HG03159 (cell line): ENCODE measurements around the gene IFT25.

Experiments
- ATAC-seq: cut with Tn5 transposase; IDR thresholded peaks from one replicate; pipeline ENCODE4 v1.9.1; 2021; ENCODE audit warnings: mild to moderate bottlenecking, moderate library complexity; ENCODE audit not compliant: unreplicated experiment

Gene IFT25

DNA sequence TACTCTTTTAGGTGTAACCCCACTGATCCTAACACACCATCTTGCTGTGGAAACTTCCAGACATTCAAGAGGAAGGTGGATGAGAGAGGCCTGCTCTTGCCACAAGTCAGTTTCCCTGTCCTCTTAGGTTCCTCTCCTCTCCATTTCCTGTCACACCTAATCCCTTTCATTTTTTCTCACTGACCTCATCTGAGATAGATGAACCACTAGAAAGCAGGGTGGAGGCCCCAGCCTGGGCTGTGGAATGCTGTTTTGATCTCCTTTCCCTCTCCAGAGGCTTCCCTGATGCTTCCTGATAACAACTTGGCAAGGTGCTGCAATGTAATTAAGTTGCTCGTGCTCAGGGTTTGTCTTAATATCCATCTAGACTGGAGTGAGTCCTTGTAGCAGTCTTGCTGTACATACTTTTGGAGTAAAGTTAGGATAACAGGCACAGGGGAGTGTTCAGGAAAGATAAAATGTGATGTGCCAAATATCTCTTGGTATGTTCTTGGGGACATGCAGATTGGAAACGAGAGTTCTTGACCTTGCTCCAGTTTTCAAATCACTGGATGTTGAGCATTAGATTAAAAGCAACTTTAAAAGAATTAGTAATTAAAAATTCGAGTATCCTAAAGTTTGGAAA is 11.8 kb upstream of the IFT25 start:
- no peak for ATAC-seq

- ATAC-seq: no peak
Measured at GRCh38 chr1:53956308-53957168, 11.0 kb upstream of the IFT25 start.

GRCh38 chr1:53954128-53954527 is 8.6 kb upstream of the IFT25 start:
- ATAC-seq: no peak

DNA sequence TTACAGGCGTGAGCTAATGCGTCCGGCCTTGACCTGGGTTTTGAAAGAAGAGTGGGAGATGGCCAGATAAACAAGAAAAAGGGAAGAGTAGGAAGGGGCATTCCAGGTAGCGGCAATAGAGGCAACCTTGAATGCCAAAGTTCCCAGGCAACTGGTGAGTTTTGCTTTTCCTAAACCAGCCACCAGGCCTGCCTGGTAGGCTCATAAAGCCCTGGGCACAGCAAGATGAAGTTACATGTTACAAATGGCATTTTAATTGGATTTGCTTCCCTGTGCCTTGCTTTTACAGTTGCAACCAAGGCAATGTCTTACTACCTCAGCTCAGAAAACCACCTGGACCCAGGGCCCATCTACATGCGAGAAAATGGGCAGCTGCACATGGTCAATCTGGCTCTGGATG is 6.2 kb upstream of the IFT25 start:
- no peak for ATAC-seq

DNA sequence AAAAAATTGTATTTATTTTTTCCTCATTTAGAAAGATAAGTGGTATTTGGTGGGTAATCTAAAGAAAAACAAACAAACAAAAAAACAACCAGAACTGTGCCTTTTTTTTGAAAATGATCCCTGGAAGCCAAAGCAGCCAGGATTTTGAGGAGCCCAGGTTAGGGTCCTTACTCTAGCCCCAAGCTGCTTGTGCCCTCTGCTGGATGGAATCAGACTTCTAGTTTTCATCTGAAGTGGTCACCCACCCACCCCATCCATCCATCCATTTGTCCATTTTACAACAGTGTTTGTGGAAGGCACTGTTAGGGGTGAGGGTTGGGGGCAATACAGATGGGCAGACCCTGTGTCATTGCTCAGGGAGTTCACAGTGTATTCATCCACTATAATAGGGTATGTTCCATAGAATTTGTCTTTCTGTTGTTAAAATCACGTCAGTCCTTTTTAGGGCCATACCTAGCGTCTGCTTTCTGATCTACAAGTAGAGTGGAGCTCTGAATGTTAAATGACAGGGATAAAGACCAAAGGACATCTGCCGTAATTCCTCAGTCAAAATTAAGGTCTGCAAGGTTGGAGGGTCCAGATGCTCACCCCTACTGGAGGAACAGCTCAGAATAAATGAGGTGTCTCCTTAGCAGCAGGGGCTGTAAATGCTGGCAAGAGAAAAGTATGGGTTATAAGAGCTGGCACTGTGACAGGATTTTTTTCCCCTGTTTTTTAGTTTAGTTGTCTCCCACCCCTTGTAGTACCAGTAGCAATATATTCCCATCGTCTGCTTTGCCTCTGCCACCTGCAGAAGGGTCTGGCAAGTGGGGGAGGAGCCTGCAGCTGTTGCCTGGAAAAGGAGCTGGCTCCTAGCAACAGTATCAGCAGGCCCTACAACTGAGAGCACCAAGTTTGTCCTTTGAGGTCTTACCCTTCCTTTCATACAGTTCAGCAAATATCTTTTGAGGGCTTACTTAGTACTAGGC is 3.8 kb upstream of the IFT25 start:
- no peak for ATAC-seq

DNA sequence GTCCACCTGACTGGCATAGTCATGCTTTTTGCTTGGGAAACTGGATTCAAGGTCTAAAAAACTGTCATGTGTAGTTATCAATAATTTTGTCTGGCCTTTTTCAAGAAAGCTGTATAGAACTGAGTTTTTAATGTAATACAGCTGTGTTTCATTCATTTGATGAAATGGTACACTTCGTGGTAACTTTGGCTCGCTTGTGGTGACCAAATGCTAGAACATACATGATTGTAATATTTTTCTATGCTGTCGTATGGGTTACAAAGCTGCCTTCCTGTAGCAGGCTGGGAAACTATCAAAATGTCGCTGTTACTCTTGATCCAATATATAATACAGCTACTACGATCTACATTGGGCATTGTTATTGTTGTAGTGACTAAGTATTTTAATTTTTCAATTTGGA is 2.8 kb upstream of the IFT25 start:
- ATAC-seq: no peak

DNA sequence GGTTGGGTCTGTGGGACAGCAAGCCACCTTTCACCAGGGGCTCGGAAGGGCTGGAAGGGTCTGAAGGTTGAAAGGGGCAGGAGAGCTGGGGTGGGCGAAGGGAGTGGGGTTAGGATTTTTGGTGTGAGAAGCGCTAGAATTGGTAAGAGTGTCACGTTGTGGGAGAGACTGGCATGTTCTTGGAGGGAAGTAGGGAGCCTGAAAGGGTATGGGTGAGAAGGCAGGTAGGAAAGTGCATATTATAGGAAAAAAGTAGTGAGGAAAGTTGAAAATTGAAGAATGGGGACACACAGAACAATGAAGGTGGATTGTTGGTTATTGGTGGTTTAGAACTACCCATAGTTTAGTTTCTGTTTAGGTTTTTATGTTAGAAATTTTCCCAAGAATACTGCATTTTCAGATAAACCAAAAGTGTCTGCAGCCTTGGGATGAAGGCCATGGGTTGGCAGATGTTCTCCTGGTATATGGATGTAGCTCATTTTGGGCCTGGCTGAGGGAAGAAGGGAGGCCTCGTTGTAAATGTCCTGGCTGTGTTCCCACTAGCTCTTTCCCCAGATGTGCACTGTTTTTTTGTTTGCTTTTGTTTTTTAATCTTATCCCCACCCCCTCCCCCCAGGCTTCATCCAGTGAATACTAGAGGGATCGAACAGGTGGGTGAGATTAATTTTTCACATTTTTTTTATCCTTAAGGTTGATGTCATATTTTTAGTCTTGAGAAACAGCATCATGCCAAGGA is 1.8 kb upstream of the IFT25 start:
- no peak for ATAC-seq

GRCh38 chr1:53946252-53947171 is 1.0 kb upstream of the IFT25 start, which contains the start of gene LRRC42:
TSS of gene LRRC42 (plus strand) at chr1:53946350. CDS start at chr1:53952000, 5,650 bp downstream.
- ATAC-seq: peak; percentile 64

DNA sequence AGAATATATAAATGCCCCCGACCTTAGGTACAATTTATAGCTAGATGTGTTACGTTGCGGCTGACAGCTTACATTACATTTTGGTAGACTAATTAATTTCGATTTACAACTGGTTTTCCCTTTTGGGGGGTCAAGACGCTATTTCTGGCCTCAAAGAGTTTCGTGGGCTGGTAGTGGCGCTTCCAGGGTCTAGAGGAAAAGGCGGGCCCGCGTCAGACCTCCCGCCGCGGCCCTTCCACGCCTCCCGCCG is 391 bp downstream of the IFT25 start:
- no peak for ATAC-seq

- ATAC-seq: no peak
Measured at GRCh38 chr1:53944469-53945182, 873 bp downstream of the IFT25 start.

- no peak for ATAC-seq
Measured at GRCh38 chr1:53943490-53944043, 1.9 kb downstream of the IFT25 start.

- no peak for ATAC-seq
Measured at GRCh38 chr1:53943090-53943489, 2.4 kb downstream of the IFT25 start.

GRCh38 chr1:53942127-53942957 is 3.2 kb downstream of the IFT25 start:
- ATAC-seq: no peak

DNA sequence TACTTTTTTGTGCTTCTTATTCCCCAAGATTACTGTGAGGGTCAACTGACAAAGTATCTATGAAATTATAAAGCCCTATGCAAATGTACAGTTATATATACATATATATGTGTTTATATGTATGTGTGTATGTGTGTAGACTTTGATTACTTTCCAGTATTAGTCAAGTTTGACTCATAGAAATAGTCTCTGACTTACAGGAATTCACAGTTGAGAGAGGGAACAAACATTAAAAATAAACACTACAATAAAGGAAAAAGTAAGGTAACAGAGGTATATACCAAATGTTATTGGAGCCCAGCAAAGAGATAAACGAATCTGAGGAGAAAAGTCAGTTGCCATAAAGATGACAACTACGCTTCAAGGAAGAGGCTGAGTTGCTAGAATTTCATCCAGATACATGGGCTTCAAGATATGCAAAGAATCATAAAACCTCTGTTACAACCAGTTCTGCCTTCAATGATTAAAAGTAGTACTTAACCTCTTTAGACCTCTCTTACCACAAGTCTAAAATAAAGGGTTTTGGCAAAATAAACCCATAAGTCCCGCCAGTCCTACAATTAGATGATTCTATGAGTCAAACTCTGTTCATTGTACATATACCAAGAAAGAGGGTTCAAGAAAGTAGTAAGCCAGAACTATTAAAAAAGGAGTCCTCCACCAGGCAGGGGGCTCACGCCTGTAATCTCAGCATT is 7.2 kb downstream of the IFT25 start:
- no peak for ATAC-seq

GRCh38 chr1:53936430-53936829 is 9.1 kb downstream of the IFT25 start:
- ATAC-seq: no peak

DNA sequence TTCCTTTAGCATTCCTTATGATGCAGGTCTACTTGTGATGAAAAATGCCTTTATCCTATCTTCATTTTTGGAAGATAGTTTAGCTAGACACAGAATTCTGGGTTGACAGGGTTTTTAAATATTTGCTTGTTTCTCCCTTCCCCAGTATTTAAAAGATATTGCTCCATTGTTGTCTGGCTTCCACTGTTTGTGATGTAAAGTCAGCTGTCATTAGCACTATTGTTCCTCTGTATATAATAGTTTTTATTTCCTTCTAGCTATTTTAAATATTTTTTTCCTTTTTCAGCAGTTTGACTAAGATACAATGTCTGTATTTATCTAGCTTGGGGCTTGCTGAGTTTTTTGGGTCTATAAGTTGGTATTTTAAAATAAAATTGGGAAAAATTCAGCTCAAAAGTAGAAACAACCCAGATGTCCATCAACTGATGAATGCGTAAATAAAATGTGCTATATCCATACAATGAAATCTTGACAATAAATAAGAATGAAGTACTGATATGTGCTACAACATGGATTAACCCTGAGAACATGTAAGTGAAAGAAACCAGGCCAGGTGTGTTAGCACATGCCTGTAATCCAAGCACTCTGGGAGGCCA is 11.2 kb downstream of the IFT25 start:
- ATAC-seq: no peak

GRCh38 chr1:53931523-53931922 is 14.0 kb downstream of the IFT25 start:
- no peak for ATAC-seq
